ENCODE results near the gene ARFIP1. TPM values are rescaled to one million over a fixed set of nuclear protein-coding genes. Genes with fewer than 3 reads are reported as not detected.

The ARFIP1 gene
- polyA plus RNA-seq, 1 donor from 2014 or later, result 35.1 TPM

- no peak overlapping the region for H2AFZ ChIP-seq (ENCODE audit: low read depth, low read length)
- H3K36me3 ChIP-seq (ENCODE audit: insufficient read depth, low read length), result no peaks in the 10 kb centered on the region
- H3K4me3 ChIP-seq (ENCODE audit: low read length), result no peak overlapping the region
- no peak overlapping the region for H3K27ac ChIP-seq (ENCODE audit: low read length)
- H4K20me1 ChIP-seq (ENCODE audit: insufficient read depth), result no peaks in the 10 kb centered on the region
- no peaks in the 10 kb centered on the region for H3K9me2 ChIP-seq (ENCODE audit: insufficient read depth, low read length)
- TF ChIP-seq EZH2 (IDR thresholded peaks at IDR 0.05; ENCODE audit: borderline replicate concordance, insufficient read depth, low read length, poor library complexity, severe bottlenecking) (no peak), CTCF (IDR thresholded peaks at IDR 0.05; ENCODE audit: poor library complexity, severe bottlenecking) (no peak), RAD21 (conservative IDR thresholded peaks at IDR 0.05) (no peak), MXI1 (conservative IDR thresholded peaks at IDR 0.05; ENCODE audit: poor library complexity, severe bottlenecking) (no peak), TAF1 (IDR thresholded peaks at IDR 0.05; ENCODE audit: low read depth) (no peak), EP300 (conservative IDR thresholded peaks at IDR 0.05; ENCODE audit: poor library complexity, severe bottlenecking) (no peak), SMC3 (conservative IDR thresholded peaks at IDR 0.05; ENCODE audit: poor library complexity) (no peak), POLR2AphosphoS5 (IDR thresholded peaks at IDR 0.05) (no peak), REST (IDR thresholded peaks at IDR 0.05; ENCODE audit: borderline replicate concordance) (no peak)
- no peaks in the 10 kb centered on the region for H3K27me3 ChIP-seq (ENCODE audit: insufficient read depth, low read depth, low read length)
- no peaks in the 10 kb centered on the region for H3F3A ChIP-seq (ENCODE audit: insufficient read depth, low read length, poor library complexity, severe bottlenecking)
- no peak overlapping the region for H3K9ac ChIP-seq (ENCODE audit: low read length)
- H3K79me2 ChIP-seq (replicated peaks; ENCODE audit: insufficient read depth, low read length), result no peaks in the 10 kb centered on the region
- no peaks in the 10 kb centered on the region for H3K9me3 ChIP-seq (ENCODE audit: low read length)
- no peak overlapping the region for H3K4me2 ChIP-seq (ENCODE audit: low read length)
These were observed 77.2 kb downstream of the ARFIP1 start for GRCh38 chr4:152856960-152857359.

- Histone ChIP-seq H3K79me2 (replicated peaks; ENCODE audit: insufficient read depth, low read length) (no peaks in the 10 kb centered on the region), H3K27me3 (ENCODE audit: insufficient read depth, low read depth, low read length) (no peaks in the 10 kb centered on the region), H3K9me2 (ENCODE audit: insufficient read depth, low read length) (no peaks in the 10 kb centered on the region), H3K4me3 (ENCODE audit: low read length) (no peak overlapping the region), H4K20me1 (ENCODE audit: insufficient read depth) (no peaks in the 10 kb centered on the region), H3K9me3 (ENCODE audit: low read length) (no peaks in the 10 kb centered on the region), H2AFZ (ENCODE audit: low read depth, low read length) (no peak overlapping the region), H3K9ac (ENCODE audit: low read length) (no peak overlapping the region), H3K36me3 (ENCODE audit: insufficient read depth, low read length) (no peaks in the 10 kb centered on the region), H3K4me2 (ENCODE audit: low read length) (no peak overlapping the region), H3K27ac (ENCODE audit: low read length) (no peak overlapping the region), H3F3A (ENCODE audit: insufficient read depth, low read length, poor library complexity, severe bottlenecking) (no peaks in the 10 kb centered on the region)
- no peak for TF ChIP-seq TAF1 (IDR thresholded peaks at IDR 0.05; ENCODE audit: low read depth)
- TF ChIP-seq POLR2AphosphoS5 (IDR thresholded peaks at IDR 0.05), result no peak
- no peak for TF ChIP-seq REST (IDR thresholded peaks at IDR 0.05; ENCODE audit: borderline replicate concordance)
- TF ChIP-seq EP300 (conservative IDR thresholded peaks at IDR 0.05; ENCODE audit: poor library complexity, severe bottlenecking), result no peak
- no peak for TF ChIP-seq SMC3 (conservative IDR thresholded peaks at IDR 0.05; ENCODE audit: poor library complexity)
- TF ChIP-seq MXI1 (conservative IDR thresholded peaks at IDR 0.05; ENCODE audit: poor library complexity, severe bottlenecking), result no peak
- TF ChIP-seq CTCF (IDR thresholded peaks at IDR 0.05; ENCODE audit: poor library complexity, severe bottlenecking), result no peak
- no peak for TF ChIP-seq EZH2 (IDR thresholded peaks at IDR 0.05; ENCODE audit: borderline replicate concordance, insufficient read depth, low read length, poor library complexity, severe bottlenecking)
- no peak for TF ChIP-seq RAD21 (conservative IDR thresholded peaks at IDR 0.05)
These were observed 79.2 kb downstream of the ARFIP1 start for GRCh38 chr4:152858934-152859333.
